ENCODE measurements around the gene TMA7.

- TF ChIP-seq CTCF (IDR thresholded peaks at IDR 0.05) (no peak), POLR2AphosphoS5 (IDR thresholded peaks at IDR 0.05) (no peak), POLR2A (IDR thresholded peaks at IDR 0.05) (no peak)
These were observed 52.6 kb downstream of the TMA7 start for GRCh38 chr3:48492461-48493202.

Measured in sigmoid colon (tissue), 4 donors.